WI38 (cell line): ENCODE measurements around the gene TBCK.

ENCODE experiments used
- H3K4me3 ChIP-seq: 2 replicates; pipeline ENCODE4 v1.5.1; 2011; ENCODE audit warnings: low read depth, mild to moderate bottlenecking, control low read depth, low read length
- CTCF ChIP-seq: IDR thresholded peaks from 2 replicates; pipeline ENCODE4 v1.5.1; 2012; ENCODE audit warnings: low read depth, mild to moderate bottlenecking, control low read depth, low read length

The TBCK gene

GRCh38 chr4:106351016-106351415 lies 35.0 kb upstream of the TBCK start:
- TF ChIP-seq CTCF = no peak
- no peak overlapping the region for H3K4me3 ChIP-seq

- H3K4me3 ChIP-seq = no peak overlapping the region
- no peak for TF ChIP-seq CTCF
These were observed 31.2 kb upstream of the TBCK start for GRCh38 chr4:106347167-106347566.

GRCh38 chr4:106344647-106344970 lies 28.6 kb upstream of the TBCK start:
- no peak overlapping the region for H3K4me3 ChIP-seq
- no peak for TF ChIP-seq CTCF

- no peak overlapping the region for H3K4me3 ChIP-seq
- no peak for TF ChIP-seq CTCF
These were observed 28.0 kb upstream of the TBCK start for GRCh38 chr4:106343865-106344646.

GRCh38 chr4:106340774-106341173 lies 24.8 kb upstream of the TBCK start:
- no peak for TF ChIP-seq CTCF
- no peak overlapping the region for H3K4me3 ChIP-seq

GRCh38 chr4:106339431-106339830 lies 23.4 kb upstream of the TBCK start:
- no peak for TF ChIP-seq CTCF
- no peak overlapping the region for H3K4me3 ChIP-seq

- TF ChIP-seq CTCF = no peak
- H3K4me3 ChIP-seq = no peak overlapping the region
These were observed 22.7 kb upstream of the TBCK start for GRCh38 chr4:106338671-106339070.
